DLD1 (cell line): Measurements from ENCODE around the gene FILIP1L.

Source experiments
- in situ Hi-C: cut with HindIII; loops from 2 replicates; pipeline ENCODE4 v1.10.0; 2017; ENCODE audit warnings: low sequenced_read_pairs

The FILIP1L gene

DNA sequence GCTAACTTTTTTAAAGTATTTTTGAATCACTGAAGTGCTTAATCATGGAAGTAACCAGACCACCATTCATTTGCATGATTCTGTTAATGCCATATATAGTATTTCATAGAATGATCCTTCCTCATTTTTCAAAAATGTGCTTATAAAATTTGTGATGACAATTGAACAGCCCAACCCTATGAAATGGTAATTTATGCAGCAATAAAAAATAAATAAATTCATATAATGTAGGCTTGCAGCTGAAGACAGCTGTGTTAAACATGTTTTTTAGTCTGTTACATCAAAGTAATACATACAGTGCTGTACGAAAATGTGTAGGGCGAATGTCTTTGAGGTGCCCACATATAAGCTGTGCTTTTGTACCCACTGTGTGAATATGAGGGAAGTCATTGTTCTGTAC lies 131.7 kb downstream of the FILIP1L start:
- in situ Hi-C loops: no loop called here

DNA sequence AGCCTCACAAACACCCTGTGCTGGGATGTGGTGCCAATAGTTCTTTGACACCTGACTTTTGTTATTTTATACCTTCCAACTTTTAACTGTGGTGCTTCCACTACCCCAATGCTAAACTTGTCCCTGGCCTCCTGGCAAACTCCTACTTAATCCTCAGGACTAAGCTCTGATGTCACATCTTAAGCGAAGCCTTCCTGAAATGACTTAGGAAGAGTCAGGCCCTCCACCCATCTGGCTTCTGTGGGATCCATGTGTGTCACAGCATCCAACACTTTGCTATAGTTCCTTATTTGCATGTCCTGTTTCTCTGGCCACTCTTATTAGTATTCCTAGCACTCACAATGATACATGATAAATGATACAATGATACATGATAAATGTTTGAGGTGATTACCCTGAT lies 133.2 kb downstream of the FILIP1L start:
- in situ Hi-C loops: no loop called here

DNA sequence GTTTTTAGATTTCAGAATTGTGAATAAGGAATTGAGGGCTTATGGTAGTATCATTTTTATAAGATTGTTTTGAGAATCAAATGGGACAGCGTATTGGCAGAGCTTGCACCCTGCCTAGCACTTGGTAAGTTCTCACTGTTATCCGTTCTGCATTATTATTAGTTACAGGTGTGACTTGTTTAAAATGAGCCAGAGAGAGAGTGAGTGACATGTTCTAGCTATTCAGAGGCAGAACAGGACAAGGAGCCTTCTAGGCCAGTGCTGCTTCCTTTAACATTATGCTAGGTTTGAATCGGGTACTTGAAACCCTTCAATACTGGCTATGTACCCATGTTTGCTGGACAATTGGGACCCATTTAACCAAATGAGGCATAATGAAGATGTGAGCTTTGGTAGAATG lies 133.7 kb downstream of the FILIP1L start:
- in situ Hi-C loops: no loop called here

DNA sequence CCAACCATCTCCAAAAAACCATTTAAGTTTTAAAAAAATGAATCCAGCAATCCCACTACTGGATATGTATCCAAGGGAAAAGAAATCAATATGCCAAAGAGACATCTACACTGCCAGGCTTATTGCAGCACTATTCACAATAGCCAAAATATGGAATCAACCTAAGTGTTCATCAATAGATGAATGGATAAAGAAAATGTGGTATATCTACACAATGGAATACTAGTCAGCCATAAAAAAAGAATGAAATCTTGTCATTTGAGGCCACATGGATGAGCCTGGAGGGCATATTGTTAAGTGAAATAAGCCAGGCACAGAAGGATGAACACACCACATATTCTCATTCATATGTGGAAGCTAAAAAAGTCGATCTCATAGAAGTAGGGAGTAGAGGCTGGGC lies 136.1 kb downstream of the FILIP1L start:
- in situ Hi-C loops: no loop called here

DNA sequence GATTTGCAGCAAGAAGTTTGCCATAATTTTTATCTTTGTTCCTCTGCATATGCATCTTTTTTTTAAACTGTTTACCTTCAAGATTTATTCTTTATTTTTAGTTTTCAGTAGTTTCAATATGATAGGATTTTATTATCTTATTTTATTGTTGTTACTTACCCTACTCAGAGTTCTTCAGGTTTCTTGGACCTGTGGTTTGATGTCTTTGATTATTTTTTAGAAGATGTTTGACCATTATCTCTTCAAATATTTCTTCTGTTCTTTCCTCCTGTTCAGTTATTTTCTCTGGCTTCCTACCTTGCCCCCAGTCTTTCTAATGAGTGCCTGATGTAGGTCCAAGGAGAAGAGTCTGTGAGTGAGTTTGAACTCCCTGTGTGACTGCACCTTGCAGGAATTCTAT lies 137.7 kb downstream of the FILIP1L start:
- in situ Hi-C loops: no loop called here

DNA sequence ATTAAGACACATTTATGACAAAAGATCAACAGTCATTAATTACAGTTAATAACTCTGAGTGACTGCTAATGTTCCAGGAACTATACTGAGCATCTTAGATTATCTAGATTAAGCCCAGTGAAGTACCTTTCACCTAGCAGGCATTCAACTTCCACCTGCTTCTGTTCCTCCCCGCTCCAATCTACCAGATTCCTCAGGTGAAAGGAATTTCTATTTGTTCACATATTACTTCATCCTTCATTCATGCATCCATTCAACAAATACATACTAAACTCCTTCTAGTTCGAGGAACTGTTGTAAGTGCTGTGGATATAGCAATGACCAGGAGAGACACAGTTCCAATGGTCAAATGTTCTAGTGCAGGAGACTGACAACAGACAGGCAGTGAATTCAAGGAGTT lies 139.3 kb downstream of the FILIP1L start:
- in situ Hi-C loops: no loop called here

DNA sequence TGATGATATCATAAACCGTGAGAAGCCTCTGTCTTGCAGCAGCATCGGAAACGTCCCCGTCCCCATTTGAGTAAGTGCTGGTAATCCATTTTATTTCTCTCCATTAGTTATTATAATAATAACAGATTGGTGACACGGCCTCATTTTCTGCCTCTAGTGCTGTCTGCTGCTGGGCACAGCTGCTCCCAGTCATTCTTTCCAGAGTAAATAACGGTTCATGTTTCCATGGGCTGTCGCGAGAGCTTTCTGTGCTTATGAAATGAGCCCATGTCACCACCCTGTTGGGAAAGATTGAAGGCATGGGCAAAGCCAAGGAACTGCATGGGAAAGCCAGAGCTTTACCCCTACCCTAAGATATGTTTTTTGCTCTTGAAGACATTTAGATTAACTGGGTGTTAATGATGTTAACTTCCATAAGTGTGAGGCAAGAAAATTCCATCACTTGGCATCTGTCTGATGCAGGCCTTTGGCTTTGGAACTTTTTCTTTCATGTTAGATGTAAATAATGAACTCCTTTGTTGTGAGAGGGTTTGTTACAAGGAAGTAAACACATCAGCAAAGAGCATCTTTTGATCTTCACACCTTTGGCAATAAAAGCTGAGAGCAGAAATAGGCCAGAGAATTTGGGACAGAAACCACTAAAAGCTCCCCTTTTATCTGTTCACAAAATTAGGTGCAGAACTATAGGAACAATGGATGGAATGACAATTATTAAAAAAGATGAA lies 141.8 kb downstream of the FILIP1L start:
- in situ Hi-C loops: no loop called here

DNA sequence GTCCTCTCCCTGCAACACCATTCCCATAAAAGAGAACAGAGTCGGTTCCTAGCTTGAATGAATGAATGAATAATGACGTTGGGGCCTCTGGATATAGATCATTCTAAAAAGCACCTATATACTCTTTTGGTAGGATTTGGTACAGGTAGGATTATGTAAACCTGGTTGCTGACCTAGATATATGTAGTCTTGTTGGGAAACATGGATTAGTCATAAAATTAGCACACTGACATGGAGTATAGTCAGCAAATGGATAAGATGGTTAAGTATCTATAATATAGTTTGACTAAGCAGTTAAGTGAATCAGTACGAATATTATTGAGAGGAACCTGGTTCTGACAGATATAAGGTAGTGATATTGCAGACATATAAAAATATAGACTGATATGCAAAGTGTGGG lies 142.5 kb downstream of the FILIP1L start:
- in situ Hi-C loops: no loop called here

DNA sequence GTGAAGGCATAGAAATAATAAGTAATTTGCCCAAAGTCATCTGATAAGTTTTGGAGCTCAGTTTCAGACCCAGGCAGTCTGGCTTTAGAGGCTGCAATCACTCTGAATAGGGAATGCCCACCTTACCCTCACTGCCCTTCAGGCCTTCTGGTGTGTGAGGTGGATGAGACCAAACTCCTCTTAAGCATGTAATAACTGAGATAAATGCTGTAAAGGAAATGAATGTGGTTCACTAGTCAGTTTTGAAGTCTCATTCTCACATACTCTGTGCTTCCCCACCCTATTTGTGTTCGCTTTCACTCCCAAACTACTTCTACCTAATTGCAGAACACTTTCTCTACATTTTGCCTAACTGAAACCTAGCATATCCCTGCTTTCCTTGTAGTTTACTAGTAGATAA lies 144.1 kb downstream of the FILIP1L start:
- in situ Hi-C loops: no loop called here

DNA sequence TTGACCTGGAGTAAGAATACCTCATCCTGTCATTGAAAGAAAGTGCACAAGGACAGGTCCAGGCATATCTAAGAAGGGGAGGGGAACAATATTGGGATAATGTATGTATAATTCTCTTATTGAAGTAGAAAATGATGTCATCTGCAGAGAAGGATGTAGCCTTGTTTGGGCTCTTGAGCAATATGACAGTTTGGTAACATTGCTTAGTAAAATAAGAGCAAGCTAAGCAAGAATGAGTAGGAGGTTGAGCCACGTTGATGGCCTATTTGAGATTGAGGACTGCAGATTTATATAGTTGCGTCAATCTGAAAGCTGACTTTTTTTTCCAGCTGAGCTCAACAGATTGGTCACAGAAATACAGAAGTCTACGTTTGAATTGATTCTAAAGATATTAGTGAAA lies 145.2 kb downstream of the FILIP1L start:
- in situ Hi-C loops: no loop called here

DNA sequence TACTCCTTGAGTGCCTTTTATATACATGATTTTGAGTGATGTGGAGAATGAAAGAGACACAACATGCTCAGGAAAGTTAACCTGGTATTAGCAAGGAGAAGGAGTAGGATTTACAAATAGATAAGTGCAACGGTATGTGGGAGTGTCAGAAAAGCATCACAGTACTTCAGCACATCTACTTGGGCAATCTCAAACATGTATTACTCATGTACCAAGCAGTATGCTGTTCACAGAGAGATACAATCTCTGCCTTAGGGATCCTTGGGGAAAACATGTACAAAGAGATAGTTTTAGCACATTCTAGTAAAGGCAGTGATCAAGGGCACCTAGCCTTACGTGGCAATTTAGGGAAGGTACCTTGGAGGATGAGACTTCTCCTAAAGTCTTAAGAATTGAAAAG lies 146.5 kb downstream of the FILIP1L start:
- in situ Hi-C loops: no loop called here

DNA sequence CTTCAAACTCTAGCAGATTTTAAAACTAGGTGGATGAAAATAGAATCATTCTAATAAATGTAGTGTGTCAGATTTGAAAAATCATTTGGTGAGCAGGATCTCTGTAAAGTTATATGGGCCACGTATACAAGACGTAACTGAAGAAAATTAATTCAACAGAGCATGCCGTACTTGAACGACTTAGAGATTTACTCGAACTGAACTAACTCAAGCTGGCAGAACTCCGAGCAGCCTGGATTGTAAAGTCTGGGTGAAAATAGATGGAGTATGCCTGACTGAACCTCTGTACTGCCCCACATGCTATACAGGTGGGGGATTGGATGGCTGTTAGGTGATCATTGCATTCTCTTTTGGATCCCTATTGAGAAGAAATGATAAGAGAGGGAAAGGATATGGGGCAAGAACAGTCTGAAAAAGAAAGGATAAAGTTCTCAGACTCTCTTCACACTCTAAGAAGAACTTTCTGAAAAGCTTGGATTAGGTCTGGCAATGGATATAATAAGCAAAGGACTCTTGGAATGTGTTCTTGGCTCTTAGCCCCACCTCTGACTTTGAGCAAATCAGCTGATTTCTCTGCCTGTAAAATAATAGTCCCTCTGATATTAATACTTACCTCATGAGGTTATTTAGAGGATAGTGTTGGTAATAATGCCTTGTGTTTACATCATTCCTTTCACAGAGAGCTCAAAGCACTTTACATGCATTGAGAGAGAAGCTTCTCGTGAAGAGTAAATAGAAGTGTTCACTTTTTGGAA lies 147.5 kb downstream of the FILIP1L start:
- in situ Hi-C loops: no loop called here

DNA sequence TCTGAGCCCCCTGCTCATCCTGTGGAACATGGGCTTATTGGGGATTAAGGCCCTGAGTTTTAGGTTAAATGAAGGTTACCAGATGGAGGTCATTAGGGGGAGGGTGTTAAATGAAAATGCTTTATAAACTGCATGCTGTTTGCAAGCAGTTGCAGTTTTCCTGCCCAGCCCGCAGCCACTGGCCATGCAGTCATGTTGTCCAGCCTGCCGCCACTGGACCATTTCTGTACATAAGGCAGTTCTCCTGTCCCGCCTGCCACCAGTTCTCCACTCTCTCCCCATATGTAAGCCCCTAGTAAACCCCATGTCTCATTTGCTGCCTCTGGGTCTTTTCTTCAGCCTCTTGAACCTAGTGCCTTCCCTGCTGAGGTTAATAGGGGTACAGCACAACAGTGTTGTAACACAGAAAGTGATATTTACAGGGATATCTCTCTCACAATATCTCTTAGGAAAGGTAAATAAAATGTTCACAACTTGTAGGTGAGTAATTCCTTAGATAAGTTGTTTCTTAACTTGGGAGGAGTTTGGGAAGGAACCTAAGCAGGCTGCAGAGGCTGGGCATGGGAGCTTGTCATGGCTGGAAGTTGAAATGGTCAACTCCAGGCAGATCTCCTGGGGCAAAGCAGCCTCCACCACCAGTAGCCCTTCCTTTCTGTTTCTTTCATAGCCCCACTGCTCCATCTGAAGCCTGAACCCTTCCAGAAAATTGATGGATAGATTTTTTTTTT lies 148.5 kb downstream of the FILIP1L start:
- in situ Hi-C loops: no loop called here

DNA sequence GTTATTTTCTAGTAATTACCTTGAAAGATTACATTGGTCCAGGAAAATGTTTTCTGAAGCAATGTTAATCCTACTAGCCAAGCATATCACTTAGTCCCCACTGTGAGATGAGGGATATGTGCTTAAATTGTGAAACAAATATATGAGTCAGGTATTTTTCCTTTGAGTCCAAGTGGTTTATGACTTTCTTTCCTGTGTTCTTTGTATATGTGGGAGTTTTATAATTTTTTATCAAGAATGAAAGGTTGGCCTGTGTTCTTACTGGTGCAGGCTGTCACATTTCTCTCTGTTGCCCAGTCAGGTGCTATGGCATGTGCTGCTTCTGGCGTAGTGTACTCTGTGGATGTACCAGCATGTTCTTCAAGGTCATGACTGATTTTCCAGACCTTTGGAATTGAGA lies 149.2 kb downstream of the FILIP1L start:
- in situ Hi-C loops: no loop called here

DNA sequence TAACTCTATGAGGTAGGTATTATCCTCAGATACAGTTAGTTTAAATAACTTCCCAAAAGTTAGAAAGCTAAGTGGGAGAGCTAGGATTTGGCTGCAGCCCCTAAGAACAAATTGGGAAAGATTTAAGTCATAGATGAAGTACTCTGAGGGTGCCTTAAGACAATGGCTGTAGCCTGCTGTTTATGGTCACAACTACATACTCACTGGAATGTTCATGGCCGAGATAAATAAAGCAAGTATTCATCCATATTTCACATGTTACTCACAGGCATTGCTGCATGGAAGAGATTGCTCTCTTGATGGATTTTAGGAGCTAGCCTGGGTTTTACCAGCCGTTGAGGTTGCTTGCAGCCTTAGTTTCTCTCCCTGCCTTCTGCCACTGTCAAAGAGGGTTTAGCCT lies 151.6 kb downstream of the FILIP1L start:
- in situ Hi-C loops: no loop called here

DNA sequence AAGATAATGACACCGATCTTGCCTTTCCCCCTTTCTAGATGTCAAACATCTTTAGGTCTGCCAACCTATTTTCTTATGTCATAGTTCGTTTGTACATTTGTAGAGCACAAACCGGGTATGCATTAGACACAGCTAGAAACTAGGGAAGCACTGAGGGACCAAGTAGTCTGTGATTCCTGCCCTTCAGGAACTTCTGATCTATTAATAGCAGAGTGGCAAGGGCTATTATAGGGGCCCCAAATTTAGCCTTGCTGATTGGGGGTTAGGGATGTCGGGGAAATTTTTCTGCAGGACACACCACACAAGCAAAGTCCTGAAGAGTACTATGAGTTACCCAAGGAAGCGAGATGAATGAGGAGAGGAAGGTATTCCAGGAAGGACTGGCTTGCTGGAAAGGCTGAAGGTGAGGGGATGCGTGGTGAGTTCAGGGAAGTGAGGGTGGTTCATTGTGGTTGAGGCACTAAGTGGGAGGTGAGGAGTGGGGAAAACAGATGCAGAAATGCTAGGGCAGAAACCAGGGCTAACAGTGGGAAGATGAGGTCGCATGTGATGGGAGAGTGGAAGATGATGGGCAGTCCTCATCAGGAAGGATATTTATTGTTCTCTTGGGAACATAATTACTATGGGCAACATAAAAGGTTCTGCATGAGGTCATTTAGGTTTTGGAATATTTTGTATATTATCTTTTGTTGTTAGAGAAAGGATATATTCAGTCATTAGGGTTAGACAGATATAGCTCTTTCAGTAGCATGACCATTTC lies 152.4 kb downstream of the FILIP1L start:
- in situ Hi-C loops: no loop called here

DNA sequence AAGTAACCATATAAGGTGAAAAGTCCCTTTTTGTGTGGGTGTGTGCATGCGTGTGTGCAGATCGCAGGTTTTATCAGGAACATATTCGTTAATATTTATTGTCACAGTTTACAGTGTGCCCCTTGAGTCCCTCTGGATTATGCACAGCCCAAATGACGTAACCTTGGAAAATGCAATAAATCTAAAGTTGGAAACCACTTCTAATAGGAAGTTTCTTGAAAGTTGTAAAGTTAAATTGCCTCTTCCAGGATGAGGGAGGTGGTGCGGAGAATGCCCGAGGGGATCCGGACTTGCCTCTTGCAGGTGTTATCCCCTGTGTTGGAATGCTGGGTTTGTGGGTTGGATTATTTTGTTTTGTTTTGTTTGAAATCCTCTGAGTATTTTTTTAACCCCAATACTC lies 153.4 kb downstream of the FILIP1L start:
- in situ Hi-C loops: no loop called here

DNA sequence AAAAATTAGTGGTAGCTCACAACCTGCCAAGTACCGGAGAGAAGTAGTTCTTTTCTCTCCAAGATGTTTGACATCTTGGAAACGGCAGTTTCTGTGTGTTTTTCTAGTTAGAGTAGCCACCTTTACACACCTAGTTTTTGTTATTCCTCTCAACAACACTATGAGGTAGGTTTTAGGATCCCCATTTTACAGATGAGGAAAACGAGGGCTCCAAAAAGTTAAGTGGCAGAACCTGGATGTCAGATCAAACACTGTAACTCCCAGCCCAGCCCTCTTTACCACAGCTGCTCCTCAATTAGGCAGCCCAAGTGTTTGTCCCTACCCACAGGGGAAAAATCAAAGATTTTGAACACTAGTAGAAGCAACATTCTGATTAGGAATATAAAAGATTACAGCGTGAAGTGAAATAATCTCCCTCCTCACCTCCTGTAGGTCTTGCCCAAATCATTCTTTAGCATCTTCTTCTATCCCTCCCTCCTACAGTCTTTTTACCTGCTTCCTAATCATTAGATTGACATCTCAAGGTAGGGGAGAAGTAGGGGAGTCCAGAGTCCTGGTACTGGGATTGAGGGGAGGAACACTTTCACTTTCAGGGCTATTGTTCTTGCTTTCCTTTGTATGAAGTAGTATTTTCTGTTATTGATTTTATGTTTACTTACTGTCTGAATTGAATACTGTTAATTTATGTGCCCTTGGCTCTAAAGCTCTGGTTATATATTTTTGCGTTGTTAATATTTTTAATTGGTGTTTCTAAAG lies 154.0 kb downstream of the FILIP1L start:
- in situ Hi-C loops: no loop called here

DNA sequence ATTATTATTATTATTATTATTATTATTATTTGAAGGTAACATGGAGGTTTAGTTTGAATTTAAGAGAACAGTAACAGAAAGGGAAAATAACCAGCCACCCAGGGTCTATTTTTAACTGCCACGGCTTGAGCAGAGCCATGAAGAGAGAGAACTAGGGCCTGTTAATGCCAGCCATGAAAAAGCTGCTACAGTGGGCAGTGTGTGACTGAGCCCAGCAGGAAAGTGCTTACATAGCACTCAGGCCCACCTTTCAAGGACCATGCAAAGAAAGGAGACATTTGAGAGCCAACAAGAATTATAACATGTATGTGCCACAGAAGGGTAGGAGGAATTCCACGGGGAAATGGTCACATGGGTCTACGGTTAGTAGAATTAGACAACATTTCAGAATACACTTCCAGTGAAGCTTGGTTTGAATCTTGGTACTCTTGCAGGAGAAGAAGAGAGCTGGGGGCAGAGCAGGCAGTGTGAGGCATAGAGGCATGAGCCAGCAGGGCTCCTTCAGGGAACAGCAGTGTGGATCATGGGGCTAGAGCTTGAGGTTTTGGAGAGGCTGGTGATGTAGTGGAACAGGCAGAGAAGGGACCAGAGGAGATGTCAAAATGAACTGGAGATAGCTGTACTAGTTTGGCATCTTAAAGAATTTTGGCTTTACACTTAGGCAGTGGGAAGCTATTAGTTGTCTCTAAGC lies 155.9 kb downstream of the FILIP1L start:
- in situ Hi-C loops: loop anchor here (5.0 kb wide), 1 partner anchor 49 kb away; no protein-coding TSS in a partner anchor
